Sigmoid colon (tissue), 4 donors: ENCODE results near the gene CXorf65.

Experiments
- EP300 ChIP-seq, 4 donors: sonication (generic); formaldehyde crosslinking; IDR thresholded peaks; one replicate each; pipeline ENCODE4 v1.6.1; 2017; ENCODE audit warnings: antibody characterized with exemption in 4 of 4
- POLR2A ChIP-seq, 2 donors: fragments of 450-650 bp; IDR thresholded peaks; one replicate each; pipeline ENCODE4 v1.6.1; 2016; ENCODE audit warnings: antibody characterized with exemption in 2 of 2, mild to moderate bottlenecking in 2 of 2, moderate library complexity in 2 of 2
- POLR2AphosphoS5 ChIP-seq, 4 donors: sonication (generic); formaldehyde crosslinking; IDR thresholded peaks; one replicate each; pipeline ENCODE4 v1.6.1; 2017; ENCODE audit warnings: antibody characterized with exemption in 4 of 4
- TF ChIP-seq, protein P1 (sequence below), 4 experiments: fragments of 450-650 bp in 3 of 4; fragments of 200-600 bp in 1 of 4; IDR thresholded peaks; one replicate each; pipeline ENCODE4 v1.5.1; 2016 to 2019; ENCODE audit warnings: antibody characterized with exemption in 4 of 4, mild to moderate bottlenecking in 3 of 4, moderate library complexity in 2 of 4

DNA sequence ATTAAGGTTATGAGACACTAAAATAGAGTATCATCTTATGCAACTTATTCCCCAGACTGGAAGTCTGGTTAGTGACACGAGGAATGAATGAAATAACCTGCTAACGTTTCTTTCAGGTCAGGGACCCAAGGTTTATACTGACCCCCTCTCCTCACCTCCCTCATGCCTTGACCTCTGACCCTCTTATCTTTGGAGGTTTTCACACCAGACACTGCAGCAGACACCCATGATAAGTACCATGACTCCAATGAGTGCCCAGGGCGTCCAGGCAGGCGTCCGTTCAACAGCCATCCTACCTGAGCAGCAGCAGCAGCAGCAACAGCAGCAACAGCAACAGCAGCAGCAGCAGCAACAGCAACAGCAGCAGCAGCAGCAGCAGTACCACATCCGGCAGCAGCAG is 33.9 kb upstream of the CXorf65 start:
- TF ChIP-seq, protein P1, sequence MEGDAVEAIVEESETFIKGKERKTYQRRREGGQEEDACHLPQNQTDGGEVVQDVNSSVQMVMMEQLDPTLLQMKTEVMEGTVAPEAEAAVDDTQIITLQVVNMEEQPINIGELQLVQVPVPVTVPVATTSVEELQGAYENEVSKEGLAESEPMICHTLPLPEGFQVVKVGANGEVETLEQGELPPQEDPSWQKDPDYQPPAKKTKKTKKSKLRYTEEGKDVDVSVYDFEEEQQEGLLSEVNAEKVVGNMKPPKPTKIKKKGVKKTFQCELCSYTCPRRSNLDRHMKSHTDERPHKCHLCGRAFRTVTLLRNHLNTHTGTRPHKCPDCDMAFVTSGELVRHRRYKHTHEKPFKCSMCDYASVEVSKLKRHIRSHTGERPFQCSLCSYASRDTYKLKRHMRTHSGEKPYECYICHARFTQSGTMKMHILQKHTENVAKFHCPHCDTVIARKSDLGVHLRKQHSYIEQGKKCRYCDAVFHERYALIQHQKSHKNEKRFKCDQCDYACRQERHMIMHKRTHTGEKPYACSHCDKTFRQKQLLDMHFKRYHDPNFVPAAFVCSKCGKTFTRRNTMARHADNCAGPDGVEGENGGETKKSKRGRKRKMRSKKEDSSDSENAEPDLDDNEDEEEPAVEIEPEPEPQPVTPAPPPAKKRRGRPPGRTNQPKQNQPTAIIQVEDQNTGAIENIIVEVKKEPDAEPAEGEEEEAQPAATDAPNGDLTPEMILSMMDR (IDR thresholded peaks at IDR 0.05): no peak
- TF ChIP-seq POLR2AphosphoS5 (IDR thresholded peaks at IDR 0.05) (no peak), POLR2A (IDR thresholded peaks at IDR 0.05) (no peak), EP300 (IDR thresholded peaks at IDR 0.05) (no peak)
